GM21737 (cell line): ENCODE data around the gene ST8SIA1.

Source experiments
- ATAC-seq: cut with Tn5 transposase; IDR thresholded peaks from one replicate; pipeline ENCODE4 v1.9.1; 2021; ENCODE audit warnings: mild to moderate bottlenecking, moderate library complexity; ENCODE audit not compliant: unreplicated experiment

The ST8SIA1 gene

DNA sequence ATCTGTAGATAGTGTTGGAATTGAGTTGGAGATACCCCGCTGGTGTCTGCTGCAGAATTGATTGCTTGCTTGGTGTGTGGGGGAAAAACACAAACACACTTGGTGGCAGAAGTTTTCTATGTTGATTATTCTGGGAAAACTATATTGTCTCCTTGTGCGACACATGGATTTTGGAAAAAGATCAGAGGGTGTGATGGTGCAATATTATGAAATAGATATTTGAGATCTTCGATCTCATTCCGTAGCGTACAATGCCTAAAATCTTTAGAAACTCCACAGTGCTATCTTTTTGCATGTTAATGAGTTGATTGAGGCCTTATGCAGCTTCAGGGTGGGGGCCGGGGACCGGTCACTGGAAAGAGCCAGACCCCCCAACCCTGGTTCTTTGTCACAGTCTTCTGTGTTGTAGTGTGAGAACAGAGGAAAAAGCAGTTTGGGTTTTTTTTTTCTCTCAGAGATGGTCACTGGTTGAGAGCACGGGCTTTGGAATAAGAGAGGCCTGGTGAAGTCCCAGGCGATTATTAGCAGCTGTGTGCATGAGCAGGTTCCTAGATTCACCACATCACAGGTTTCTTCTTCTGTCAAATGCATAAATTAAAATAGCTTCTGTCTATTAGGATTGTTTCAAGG is 88.2 kb downstream of the ST8SIA1 start:
- no peak for ATAC-seq

DNA sequence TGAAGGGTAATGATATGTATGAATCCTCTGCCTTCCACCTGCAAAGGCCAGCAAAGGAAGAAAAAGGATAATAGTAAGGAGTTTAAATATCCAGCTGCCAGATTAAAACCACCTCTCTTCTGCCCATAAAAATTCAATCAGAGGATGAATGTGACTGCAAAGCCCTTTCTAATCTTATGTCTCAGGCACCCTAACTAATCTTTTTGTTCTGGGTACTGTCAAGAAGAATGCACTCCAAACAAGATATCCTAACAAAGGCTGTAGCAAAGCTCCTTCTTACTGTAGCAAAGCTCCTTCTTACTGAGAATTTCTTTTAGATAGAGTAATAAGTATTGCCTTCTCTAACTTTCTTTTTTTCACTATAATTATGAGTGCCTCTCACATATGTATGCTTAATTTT is 91.8 kb downstream of the ST8SIA1 start:
- no peak for ATAC-seq

DNA sequence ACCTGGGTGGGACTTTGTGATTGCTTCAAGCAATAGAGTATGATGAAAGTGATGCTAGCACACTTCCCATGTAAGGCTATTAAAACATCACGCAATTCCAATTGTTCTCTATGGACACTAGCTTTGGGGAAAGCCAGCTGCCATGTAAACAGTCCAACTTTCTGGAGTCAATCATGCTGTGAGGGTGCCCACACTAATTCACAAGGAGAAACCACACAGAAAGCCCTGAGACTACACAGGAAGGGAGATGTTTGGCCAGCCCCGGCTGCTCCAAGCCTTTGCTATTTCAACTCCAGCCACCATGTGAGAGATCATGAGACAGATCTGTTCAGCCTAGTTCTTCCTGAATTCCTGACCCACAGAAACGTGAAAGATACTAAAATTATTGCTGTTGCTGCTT is 96.3 kb downstream of the ST8SIA1 start:
- no peak for ATAC-seq

DNA sequence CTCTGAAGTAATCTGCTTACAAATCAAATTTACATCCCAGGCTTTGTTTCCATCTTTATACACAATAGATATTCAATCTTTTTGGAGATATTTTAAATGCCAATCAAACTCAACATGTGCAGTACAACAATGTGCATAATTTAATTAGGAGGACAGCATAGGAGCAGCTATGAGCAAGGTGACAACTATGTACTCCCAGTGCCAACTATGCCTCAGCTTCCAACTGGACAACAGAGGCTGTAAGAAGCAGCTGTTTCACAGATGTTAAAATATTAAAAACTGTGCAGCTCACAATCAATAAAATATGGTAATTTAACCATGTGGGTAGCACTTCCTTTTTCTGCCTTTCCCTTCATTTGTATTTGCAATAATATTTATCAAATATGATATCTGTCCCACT is 99.9 kb downstream of the ST8SIA1 start:
- ATAC-seq, result no peak

DNA sequence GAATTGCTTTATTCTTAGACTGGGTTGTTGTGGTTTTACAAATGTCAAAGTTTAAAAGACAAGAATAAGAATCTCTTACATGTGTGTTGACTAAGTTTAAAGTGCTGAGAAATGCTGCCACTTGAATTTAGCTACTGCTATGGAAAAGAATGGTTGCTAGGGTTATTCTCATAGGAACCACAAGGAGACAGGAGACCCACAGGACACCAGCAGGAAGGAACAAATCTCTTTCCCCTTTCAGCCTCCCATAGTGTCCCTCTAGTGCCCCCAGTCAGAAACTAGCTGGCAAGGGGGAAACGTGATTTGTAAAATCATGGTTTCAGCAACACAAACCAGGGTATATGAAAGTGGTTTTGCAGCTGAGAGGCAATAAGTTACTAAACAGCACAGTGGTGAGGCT is 102.7 kb downstream of the ST8SIA1 start:
- ATAC-seq, result no peak

DNA sequence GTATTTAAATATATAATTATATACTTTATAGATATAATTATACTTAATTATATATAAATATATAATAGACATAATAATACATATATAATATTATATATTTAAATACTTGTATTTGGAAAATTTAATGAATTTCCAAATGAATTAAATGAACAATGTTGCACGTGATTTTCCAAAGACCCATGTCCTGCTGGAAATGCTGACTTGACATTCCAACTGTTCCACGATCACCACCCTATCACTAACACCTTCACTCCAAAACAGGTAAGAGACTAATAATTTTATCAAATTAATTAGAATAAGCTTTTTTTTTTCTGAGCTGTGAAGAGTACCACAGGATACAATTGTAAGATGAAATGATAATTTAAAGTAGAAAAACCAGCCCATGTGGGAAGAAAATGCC is 103.4 kb downstream of the ST8SIA1 start:
- ATAC-seq, result no peak

DNA sequence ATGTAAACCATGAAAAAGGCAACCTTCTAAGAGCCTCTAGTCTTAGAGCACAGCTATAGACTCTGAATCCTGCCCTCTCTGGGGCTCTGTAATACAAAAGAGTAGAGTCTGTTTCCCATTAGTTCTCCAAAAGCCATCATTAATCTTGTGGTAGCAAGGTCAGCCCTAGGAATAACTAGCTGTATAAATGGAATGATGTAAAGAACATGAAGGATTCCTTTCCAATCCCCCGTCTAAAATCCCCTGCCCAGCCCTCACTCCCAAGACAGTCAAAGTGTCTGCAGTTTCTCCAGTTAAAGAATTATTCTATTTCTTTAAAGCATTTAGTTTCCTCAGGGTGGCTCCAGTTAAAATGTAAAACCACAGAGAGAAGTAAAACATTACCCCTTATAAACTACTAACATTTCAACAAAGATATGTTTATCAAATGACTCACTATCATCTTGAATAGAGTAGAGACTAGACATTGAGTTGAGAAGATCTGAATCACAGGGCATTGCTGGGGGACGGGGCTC is 104.2 kb downstream of the ST8SIA1 start:
- no peak for ATAC-seq

DNA sequence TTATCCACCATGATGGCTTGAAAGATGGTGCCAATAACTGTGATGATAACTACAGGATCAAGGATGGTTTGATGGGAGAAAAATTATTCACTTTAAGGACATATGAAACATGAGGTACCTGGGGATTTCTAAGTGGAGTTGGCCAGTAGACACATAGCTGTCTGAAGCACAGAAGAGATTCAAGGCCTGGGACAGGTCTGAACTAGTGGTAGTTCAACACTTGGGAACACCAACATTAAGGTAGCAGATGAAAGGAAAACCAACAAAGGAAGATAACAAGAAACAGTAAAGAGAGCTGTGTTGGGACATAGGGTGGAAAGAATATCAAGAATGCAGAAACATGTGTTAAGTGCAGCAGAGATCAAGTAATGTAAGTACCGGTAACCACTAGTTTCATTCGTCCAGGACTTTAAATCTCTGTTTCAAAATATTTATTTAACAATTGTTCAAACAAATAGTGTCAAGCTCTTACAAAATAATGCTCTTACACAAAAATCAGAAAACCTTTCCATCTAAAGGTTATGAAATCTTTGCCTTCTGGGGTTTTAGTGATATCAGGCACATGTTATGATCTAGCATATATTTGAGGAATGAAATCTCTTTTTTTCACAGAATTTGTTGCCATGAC is 104.7 kb downstream of the ST8SIA1 start:
- no peak for ATAC-seq

DNA sequence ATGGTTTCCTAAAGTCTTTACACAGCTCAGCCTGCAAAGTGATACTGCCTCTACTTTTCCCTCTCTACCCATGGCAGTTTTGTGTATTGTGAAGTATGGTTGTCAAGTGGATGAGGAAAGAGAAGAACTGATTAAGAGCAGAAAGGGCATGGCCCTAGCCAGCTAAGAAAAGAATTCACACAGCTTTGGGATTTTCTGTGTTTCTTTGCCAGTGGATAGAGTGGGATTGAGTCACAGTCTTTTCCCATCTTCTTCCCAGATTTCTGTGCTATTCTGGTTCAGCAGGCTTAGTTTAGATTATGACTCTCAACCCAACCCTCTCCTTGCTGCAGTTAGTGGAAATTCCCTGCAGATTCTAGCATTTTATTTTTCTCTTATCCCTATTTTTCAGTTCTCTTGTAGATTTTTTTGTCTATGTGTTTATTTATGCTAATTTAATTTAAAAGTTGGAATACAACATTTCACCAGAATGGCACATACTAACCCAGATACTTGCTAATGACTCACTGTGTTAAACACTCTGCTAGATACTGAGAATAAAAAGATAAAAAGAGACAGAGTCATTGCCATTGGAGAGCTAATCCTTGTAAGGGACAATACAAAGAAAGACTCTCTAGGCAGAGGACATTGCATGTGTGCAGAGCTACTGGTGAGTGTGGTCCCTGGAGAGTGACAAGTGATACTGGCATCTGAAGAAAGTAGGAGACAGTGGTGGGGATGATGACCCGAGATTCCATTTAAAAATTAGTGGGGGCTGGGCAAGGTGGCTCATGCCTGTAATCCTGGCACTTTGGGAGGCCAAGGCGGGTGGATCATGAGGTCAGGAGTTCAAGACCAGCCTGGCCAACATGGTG is 106.3 kb downstream of the ST8SIA1 start:
- ATAC-seq, result no peak

DNA sequence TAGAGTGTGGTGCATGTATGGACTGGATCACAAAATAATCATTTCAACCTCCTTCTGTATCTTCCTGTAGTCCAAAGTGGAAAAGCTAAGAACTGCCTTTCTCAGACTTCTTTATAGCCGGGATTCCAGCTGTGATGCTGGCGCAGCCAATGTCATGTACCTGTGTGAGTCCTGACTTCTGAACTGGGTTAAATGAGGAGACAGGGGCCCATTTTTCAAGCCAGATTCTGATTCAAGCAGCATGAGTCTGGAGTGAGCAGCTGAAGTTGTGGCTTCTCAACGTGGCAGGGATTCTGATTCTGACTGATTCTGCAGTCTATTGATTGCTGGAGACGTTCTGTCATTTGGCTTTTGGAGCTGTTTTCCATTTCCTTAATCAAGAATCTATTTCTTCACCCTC is 111.2 kb downstream of the ST8SIA1 start:
- no peak for ATAC-seq

DNA sequence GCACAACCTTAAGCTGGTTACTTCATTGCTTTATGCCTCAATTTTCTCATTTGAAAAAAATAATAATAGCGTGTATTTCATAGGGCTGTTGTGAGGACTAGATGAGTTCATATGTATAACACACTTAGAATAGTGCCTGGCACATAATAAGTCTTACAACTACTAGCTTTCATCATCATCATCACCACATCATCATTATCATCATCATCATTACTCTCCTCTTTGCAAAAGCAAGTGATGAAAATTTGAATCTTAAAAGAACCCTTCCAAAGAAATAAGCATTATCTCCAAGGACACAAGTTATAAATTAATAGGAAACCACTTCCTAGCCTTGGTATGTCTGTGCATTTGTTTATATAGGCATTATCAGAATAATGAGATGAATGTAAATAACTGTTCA is 117.0 kb downstream of the ST8SIA1 start:
- ATAC-seq, result no peak

DNA sequence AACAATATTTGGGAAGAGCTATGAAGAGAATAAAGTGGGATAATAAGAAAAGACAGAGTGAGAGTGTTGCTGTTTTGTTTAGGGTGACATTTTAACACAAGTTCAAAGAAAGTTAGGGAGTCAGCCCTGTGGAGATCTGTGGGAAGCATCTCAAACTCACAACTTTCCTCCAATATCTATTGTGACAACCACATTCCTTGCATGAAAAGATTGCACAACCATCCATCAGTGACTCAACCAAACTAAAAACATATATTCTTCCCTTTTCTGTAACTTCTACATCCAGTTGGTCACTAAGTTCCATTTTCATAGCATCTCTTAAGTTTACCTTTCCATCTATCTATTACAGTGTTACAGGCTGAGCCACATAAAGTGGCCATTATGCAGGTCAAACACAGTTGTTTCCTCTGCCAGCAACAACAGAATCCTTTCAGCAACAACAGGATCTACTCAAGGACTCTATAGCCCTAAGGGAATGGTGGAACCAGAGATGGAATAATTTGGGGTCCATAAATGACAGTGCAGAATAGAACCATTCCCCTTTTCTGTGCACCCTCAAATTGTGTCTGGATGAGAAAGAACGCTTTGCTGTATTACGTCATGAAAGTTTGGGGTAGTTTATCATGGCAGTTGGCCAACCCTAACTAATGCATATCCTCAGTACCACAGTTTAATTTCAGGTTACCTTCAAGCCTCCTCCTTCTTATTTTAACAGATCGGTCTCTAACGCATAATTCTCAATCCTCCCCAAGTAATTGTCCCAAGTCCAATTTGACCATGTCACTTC is 118.8 kb downstream of the ST8SIA1 start:
- no peak for ATAC-seq

DNA sequence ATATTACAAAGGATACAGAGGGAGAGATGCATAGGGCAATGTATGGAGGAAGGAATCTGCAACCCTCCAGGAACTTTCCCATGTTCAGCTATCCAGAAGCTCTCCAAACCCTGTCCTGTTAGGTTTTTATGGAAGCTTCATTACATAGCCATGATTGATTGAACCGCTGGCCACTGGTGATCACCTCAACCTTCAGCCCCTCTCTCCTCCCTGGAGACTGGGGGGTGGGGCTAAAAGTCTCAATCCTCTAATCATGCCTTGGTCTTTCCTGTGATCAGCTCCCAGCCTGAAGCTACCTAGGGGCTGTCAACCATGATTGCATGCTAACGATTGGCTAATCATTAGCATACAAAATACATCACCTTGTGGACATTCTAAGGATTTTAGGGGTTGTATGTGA is 123.4 kb downstream of the ST8SIA1 start:
- no peak for ATAC-seq

DNA sequence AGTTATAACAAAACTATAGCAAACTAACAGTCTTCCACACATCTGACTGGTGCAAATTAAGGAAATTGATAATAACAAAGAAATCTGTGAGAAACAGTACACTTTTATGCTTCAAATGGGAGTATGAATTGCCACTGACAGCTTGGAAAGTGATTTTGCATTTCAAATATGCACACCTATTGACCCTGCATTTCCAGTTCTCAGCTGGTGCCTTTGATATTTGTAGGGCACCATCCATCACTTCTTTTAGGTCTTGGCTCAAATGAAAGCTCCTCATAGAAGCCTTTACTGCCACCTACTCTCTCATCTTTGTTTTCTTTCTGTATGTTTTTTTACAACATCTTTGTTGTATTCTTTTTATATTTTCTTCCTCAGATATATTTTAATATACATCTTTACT is 125.1 kb downstream of the ST8SIA1 start:
- no peak for ATAC-seq

DNA sequence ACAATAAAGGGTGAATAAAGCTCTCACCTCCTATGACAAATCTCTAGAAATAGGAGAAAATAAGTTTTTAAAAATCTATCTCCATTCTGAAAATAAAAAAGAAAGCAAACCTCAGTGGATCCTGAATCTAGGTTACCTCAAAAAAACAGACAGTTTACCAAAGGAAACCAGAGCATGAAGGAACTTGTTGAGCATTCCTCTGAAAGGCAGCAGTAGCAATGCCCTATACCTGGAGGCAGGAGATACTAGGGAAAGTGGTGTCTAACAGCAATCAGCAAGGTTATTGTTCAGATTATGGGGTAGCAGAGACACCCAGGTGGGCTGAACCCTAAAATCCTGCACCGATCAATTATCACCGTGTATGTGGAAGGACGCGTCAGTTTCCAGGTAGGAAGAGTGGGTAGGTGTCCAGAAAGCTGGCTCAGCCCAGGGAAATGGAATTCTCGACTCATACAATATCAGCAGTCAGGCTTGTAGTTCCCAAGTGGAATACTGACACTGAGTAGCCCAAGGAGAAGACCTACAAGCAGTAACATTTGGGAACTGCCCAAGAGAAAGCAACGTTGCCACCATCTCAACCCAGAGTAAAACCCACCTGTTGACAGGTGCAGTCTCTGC is 128.3 kb downstream of the ST8SIA1 start:
- ATAC-seq, result no peak

DNA sequence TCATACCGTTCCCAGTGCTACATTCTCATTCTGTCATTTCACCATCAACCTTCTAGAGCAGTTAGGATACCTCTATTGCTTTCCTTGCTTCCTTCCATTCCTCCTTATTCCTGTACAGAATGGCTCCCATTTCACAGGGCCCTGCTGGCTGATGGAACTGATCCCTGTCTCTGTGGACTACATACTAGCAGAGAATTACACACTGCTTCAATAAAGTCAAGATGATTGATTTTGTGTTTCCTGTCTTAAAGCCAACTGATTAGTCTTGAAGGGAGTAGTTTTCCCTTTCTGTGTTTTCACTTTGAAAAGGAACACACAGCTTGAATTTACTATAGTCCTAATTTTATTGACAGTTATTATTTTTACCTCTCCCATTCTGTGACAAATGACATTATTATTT is 130.1 kb downstream of the ST8SIA1 start:
- ATAC-seq, result no peak

DNA sequence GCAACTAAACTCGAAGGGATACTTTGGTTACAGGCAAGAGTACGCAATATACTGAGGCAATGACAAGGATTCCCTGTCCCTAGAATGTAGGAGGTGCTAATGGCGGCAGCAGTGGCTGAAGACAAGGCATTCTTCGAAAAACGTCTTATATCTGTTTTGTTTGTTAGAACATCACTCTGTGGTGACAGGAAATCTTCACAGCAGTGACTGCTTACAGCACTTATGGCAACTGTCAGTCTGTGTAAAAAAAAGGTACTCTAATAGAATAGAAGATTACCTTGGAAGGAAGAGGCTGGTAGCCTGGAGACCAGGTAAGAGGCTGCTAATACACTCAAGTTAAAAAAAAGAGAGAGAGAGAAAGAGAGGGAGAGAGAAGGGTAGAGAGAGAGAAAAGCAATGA is 131.7 kb downstream of the ST8SIA1 start:
- ATAC-seq, result no peak

DNA sequence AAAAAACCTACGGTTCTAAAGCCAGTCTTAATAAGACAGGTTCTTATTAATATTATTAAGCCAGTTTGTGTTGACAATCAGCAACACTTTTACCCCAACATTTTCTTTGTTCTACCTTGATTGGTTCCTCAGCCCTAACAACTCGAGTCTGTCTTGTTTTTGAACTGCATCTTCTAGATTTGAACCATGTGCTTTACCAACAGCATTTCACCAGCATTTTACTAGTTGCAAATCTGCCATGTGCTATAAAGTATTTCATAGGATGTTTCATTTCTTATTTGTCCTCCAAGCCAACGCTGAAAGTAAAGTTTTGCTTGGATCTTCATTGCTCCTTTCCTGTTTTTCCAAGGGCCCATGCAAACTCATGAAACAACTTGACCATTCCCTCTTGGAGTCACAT is 133.4 kb downstream of the ST8SIA1 start:
- ATAC-seq, result no peak

DNA sequence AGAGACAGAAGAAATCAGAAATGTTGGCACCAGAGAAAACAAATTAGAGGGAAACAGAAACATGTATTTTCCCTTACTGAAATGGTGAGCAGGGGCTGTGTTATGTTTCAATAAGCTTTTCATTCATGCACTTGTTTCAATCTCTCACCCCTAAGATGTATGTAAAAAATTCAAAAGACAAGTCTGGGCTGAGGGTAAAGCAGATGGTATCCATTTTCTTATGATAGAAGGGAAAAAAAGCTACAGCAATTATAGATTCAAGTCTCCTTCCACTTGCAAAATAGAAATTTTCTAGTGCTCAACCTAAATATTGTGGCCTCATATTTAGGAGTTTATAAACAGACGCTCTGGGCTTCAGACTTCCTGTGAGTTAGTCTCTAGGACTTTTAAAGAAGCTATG is 138.3 kb downstream of the ST8SIA1 start:
- no peak for ATAC-seq

DNA sequence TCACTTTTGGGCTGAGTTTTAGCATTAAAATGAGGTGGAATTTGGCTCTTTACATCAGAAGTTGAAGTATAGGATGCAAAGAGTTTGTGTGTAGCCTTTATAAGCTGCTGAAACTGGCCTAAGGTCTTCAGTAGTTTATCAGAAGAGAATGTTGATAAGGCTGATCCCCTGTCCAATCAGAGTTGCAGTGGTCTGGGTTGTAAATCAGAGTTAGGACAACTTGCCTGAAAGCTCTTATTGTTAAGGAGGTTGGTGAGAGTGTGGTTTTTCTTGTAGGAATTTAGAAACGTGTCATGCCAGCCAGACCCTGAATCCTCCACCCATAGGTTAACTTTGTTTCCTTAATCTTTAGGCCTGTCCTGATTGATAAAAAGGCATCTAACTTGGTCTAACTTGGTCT is 143.5 kb downstream of the ST8SIA1 start:
- no peak for ATAC-seq

DNA sequence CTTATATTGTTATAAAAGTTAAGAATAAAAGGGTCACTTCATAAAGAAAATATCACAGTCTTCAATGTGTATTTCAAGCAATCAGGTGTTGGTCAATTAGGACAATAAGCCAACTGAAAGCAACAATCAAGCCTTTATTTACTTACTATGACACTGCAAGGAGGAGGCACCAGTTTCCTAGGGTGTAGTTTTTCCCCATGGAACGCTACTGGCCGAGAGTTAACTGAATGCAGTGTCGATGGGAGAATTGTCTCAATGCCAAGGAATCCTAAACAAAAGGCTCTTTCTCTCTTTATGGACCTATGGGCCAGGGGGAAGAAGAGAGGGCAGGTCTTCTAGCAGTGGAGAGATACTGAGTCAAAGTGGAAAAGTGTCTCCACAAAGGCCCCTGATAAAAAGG is 146.1 kb downstream of the ST8SIA1 start:
- ATAC-seq, result no peak
